IMR-90 (cell line): Measurements from ENCODE around the gene PEX5L. TPM values are rescaled to one million over a fixed set of nuclear protein-coding genes. Genes with fewer than 3 reads are reported as not detected.

ENCODE experiments used
- ATAC-seq: fragments of 200-7000 bp; cut with Tn5 transposase; 2 replicates; pipeline ENCODE4 v1.9.1; 2020; ENCODE audit warnings: low read depth, mild to moderate bottlenecking, moderate library complexity
- BruUV-seq: library from RNA; stranded (reverse); fragments of 400-500 nt; replicated peaks from 2 replicates; lab custom pipeline; 2021; lab: Mats Ljungman, UMichigan
- CTCF ChIA-PET: fragments of 300-600 bp; formaldehyde crosslinking; extraction: SDS; loops from one replicate; lab custom pipeline; 2021; ENCODE audit warnings: antibody characterized with exemption; lab: Yijun Ruan, JAX
- POLR2A ChIA-PET: fragments of 300-600 bp; sonication (Branson Sonifier 250); formaldehyde crosslinking; loops from one replicate; lab custom pipeline; 2022; ENCODE audit warnings: antibody characterized with exemption; ENCODE audit not compliant: unreplicated experiment; lab: Charles Lee
- DNase-seq: peaks from one replicate; pipeline ENCODE4 v3.0.0; 2013
- H2AFZ ChIP-seq: replicated peaks from 2 replicates; pipeline ENCODE3; 2013; ENCODE audit warnings: low read length, mild to moderate bottlenecking; ENCODE audit not compliant: poor library complexity
- H2AK5ac ChIP-seq: 2 replicates; pipeline ENCODE4 v1.6.1; 2013; ENCODE audit warnings: low read depth, low read length, inconsistent platforms
- H2AK9ac ChIP-seq: replicated peaks from 2 replicates; pipeline ENCODE3; 2013; ENCODE audit warnings: mild to moderate bottlenecking, low read depth, low read length, moderate library complexity; ENCODE audit not compliant: poor library complexity
- H2BK120ac ChIP-seq: 2 replicates; pipeline ENCODE4 v1.6.1; 2013; ENCODE audit warnings: low read depth, low read length, inconsistent platforms
- H2BK15ac ChIP-seq: 3 replicates; pipeline ENCODE4 v1.6.1; 2013; ENCODE audit warnings: low read depth, low read length, inconsistent platforms
- H2BK20ac ChIP-seq: 2 replicates; pipeline ENCODE4 v1.6.1; 2013; ENCODE audit warnings: low read depth, mild to moderate bottlenecking, inconsistent platforms, low read length, moderate library complexity
- H2BK5ac ChIP-seq: 2 replicates; pipeline ENCODE4 v1.6.1; 2013; ENCODE audit warnings: mild to moderate bottlenecking, low read depth, low read length, inconsistent platforms; ENCODE audit not compliant: poor library complexity, severe bottlenecking
- H3K14ac ChIP-seq: replicated peaks from 2 replicates; pipeline ENCODE4 v1.6.1; 2013; ENCODE audit warnings: low read depth, low read length, inconsistent platforms
- H3K18ac ChIP-seq: 2 replicates; pipeline ENCODE4 v1.6.1; 2013; ENCODE audit warnings: low read depth, low read length, control low read depth
- H3K23ac ChIP-seq: 2 replicates; pipeline ENCODE4 v1.6.1; 2013; ENCODE audit warnings: low read depth, low read length, inconsistent platforms
- H3K27ac ChIP-seq: 2 replicates; pipeline ENCODE4 v1.5.1; 2013; ENCODE audit warnings: mild to moderate bottlenecking, control low read depth, low read length; ENCODE audit not compliant: insufficient read depth
- H3K27me3 ChIP-seq: 2 replicates; pipeline ENCODE4 v1.6.1; 2013; ENCODE audit warnings: low read length; ENCODE audit not compliant: control insufficient read depth, insufficient read depth
- H3K36me3 ChIP-seq: 2 replicates; pipeline ENCODE4 v1.6.1; 2013; ENCODE audit warnings: low read length, mixed read lengths; ENCODE audit not compliant: control insufficient read depth, insufficient read depth
- H3K4ac ChIP-seq: 2 replicates; pipeline ENCODE4 v1.6.1; 2013; ENCODE audit warnings: low read depth, low read length, inconsistent platforms
- H3K4me1 ChIP-seq: 2 replicates; pipeline ENCODE4 v1.6.1; 2013; ENCODE audit warnings: low read length, mixed read lengths; ENCODE audit not compliant: control insufficient read depth, insufficient read depth
- H3K4me2 ChIP-seq: 2 replicates; pipeline ENCODE4 v1.6.1; 2013; ENCODE audit warnings: low read depth, mild to moderate bottlenecking, control low read depth, low read length, moderate library complexity
- H3K4me3 ChIP-seq: 2 replicates; pipeline ENCODE4 v1.5.1; 2013; ENCODE audit warnings: low read depth, mild to moderate bottlenecking, control low read depth, low read length, moderate library complexity; ENCODE audit not compliant: insufficient read depth
- H3K56ac ChIP-seq: 2 replicates; pipeline ENCODE4 v1.6.1; 2013; ENCODE audit warnings: low read length, inconsistent platforms; ENCODE audit not compliant: insufficient read depth; ENCODE audit errors: extremely low read depth
- H3K79me1 ChIP-seq, 2 experiments: 2 replicates each; pipeline ENCODE4 v1.6.1; 2013; ENCODE audit warnings: low read length in 2 of 2, inconsistent platforms in 1 of 2, low read depth in 1 of 2
- H3K9ac ChIP-seq: 2 replicates; pipeline ENCODE4 v1.6.1; 2013; ENCODE audit warnings: low read depth, low read length, control low read depth
- H3K9me1 ChIP-seq: 2 replicates; pipeline ENCODE4 v1.6.1; 2013; ENCODE audit warnings: low read length, inconsistent platforms; ENCODE audit not compliant: insufficient read depth
- H3K9me3 ChIP-seq: 2 replicates; pipeline ENCODE4 v1.6.1; 2013; ENCODE audit warnings: low read length; ENCODE audit not compliant: control insufficient read depth, insufficient read depth
- H4K20me1 ChIP-seq: 2 replicates; pipeline ENCODE4 v1.6.1; 2013; ENCODE audit warnings: low read length, inconsistent platforms; ENCODE audit not compliant: insufficient read depth
- H4K5ac ChIP-seq: 2 replicates; pipeline ENCODE4 v1.6.1; 2013; ENCODE audit warnings: mild to moderate bottlenecking, low read depth, low read length, control low read depth
- H4K8ac ChIP-seq, 2 experiments: 2 replicates each; pipeline ENCODE4 v1.6.1; 2013; ENCODE audit warnings: low read depth in 2 of 2, low read length in 2 of 2, control low read depth in 1 of 2, inconsistent platforms in 1 of 2
- H4K91ac ChIP-seq: 2 replicates; pipeline ENCODE4 v1.6.1; 2013; ENCODE audit warnings: low read depth, low read length, inconsistent platforms; ENCODE audit not compliant: insufficient read depth
- BHLHE40 ChIP-seq: fragments of 150-350 bp; IDR thresholded peaks from 2 replicates; pipeline ENCODE4 v1.6.1; 2016; ENCODE audit warnings: mild to moderate bottlenecking, low read depth, low read length
- CEBPB ChIP-seq: IDR thresholded peaks from 2 replicates; pipeline ENCODE4 v1.6.1; 2012; ENCODE audit warnings: low read depth, low read length, improper control_type of control experiment
- CTCF ChIP-seq: conservative IDR thresholded peaks from 2 replicates; pipeline ENCODE4 v1.5.1; 2012; ENCODE audit warnings: mild to moderate bottlenecking, low read depth, low read length, improper control_type of control experiment
- FOS ChIP-seq: fragments of 150-350 bp; IDR thresholded peaks from 2 replicates; pipeline ENCODE4 v1.6.1; 2016; ENCODE audit warnings: low read depth, low read length
- MAFK ChIP-seq: IDR thresholded peaks from 2 replicates; pipeline ENCODE4 v1.6.1; 2012; ENCODE audit warnings: low read depth, low read length, improper control_type of control experiment
- MAZ ChIP-seq: IDR thresholded peaks from 2 replicates; pipeline ENCODE4 v1.6.1; 2012; ENCODE audit warnings: low read depth, mild to moderate bottlenecking, low read length, improper control_type of control experiment, moderate library complexity, borderline replicate concordance
- MXI1 ChIP-seq: IDR thresholded peaks from 2 replicates; pipeline ENCODE4 v1.6.1; 2012; ENCODE audit warnings: low read depth, mild to moderate bottlenecking, low read length, moderate library complexity, borderline replicate concordance
- NFE2L2 ChIP-seq: fragments of 150-350 bp; IDR thresholded peaks from 2 replicates; pipeline ENCODE4 v1.6.1; 2016; ENCODE audit warnings: low read depth, mild to moderate bottlenecking, low read length
- POLR2A ChIP-seq: IDR thresholded peaks from 2 replicates; pipeline ENCODE4 v1.6.1; 2012; ENCODE audit warnings: mild to moderate bottlenecking, low read depth, low read length
- RCOR1 ChIP-seq: IDR thresholded peaks from 2 replicates; pipeline ENCODE4 v1.6.1; 2012; ENCODE audit warnings: mild to moderate bottlenecking, low read length, improper control_type of control experiment; ENCODE audit not compliant: insufficient replicate concordance
- RFX5 ChIP-seq: IDR thresholded peaks from 2 replicates; pipeline ENCODE4 v1.8.0; 2012; ENCODE audit warnings: low read depth, mild to moderate bottlenecking, low read length, moderate library complexity
- USF2 ChIP-seq: fragments of 150-350 bp; IDR thresholded peaks from 2 replicates; pipeline ENCODE4 v1.6.1; 2017; ENCODE audit warnings: mild to moderate bottlenecking, antibody characterized with exemption, low read length, low read depth
- WGBS, 2 experiments: methylation state at CpG; one replicate each; pipeline versions ENCODE4 v1.1.5 to v1.1.7; 2013; ENCODE audit warnings: missing lambda C conversion rate in 2 of 2; ENCODE audit not compliant: insufficient read length in 1 of 2; ENCODE audit errors: extremely low coverage in 2 of 2; 5-methylcytosine and 5-hydroxymethylcytosine counted together
- dilution Hi-C: fragments of 300-500 bp; cut with HindIII; formaldehyde crosslinking; loops from one replicate; pipeline ENCODE4 v1.14.3; 2018; ENCODE audit warnings: low sequenced_read_pairs; ENCODE audit not compliant: unreplicated experiment
- in situ Hi-C: fragments of 300-500 bp; cut with MboI; formaldehyde crosslinking; loops from 3 replicates; pipeline ENCODE4 v1.14.3; 2019; ENCODE audit warnings: low sequenced_read_pairs, inconsistent platforms, mixed read lengths
- intact Hi-C: fragments of 100-400 bp; cut with micrococcal nuclease; formaldehyde crosslinking; loops from 2 replicates; pipeline ENCODE4 v1.10.0; 2022
- polyA plus RNA-seq, 3 experiments: library from polyadenylated mRNA; depleted of rRNA; stranded (reverse); fragments of >200 nt; gene quantifications; 2 replicates each; pipeline ENCODE4 v1.2.3, GENCODE V29; 2012; ENCODE audit warnings: low replicate concordance in 1 of 3
- total RNA-seq: library from RNA; depleted of rRNA; stranded (reverse); fragments of >200 nt; gene quantifications from 2 replicates; pipeline ENCODE4 v1.2.3, GENCODE V29; 2012
- TF ChIP-seq, protein P1 (sequence below): fragments of 150-350 bp; IDR thresholded peaks from 2 replicates; pipeline ENCODE4 v1.6.1; 2016; ENCODE audit warnings: low read depth, mild to moderate bottlenecking, low read length, moderate library complexity, borderline replicate concordance

PEX5L gene
- total and polyA plus RNA-seq, 2 of the 4 experiments (the other 2 are of a cell fraction), result not detected

DNA sequence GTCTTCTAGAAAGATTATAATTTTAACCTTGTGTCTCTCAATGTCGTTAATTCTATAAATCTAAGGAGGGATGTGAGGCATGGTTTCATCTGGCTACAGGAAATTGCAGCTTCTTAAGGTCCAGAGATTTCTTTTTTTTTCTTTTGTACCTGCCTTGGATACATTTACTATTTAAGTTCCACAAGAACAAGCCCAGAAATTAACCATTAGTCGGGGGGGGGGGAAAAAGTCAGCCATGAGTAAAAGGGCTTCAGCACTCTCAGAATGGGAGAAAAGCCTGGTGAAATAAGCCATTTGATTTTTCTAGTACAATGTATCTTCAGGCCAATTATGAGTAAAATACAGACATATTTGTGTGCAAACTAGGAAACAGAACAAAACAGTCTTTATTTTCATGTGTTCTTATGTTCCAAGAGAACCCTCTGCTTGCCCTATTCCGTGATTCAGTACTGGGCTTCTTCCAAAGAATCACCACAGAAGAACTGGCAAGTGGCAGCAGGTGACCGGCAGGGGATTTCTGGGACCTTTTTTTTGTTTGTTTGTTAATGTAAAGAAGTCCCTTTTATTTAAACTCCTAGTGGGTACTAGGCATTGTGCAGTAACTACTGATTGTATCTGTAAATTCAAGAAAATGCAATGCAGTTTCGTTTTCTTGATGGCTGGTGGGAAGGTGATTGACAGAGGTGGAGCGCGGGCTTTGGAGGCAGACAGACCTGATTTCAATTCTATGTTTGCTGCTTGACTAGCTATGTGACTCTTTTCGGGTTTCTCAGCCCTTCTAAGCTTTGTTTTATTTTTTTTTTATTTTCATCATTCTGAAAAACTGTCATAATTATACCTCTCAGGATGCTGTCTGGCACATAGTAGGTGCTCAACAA lies 82.5 kb downstream of the PEX5L start (continued):
- no peak for TF ChIP-seq USF2

DNA sequence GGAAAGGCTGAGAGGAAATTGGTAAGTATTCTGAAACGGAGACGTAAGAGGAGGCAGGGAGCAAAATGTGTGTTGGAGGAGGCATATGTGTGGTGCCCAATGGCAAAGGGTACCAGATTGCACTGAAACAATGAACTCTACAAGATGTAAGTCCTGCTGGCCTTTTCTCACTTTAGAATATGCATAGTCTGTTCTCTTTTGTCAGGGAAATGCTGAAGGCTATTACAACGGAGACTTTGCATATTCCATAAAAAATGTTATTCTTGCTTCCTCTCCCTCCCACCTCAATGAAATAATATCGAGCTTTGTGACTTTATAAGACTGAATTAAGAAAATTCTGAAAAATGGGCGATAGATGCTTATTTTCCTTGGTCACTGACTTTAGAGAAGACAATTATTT lies 85.9 kb downstream of the PEX5L start:
- in situ Hi-C loops (no loop called here), intact Hi-C loops (no loop called here), dilution Hi-C loops (no loop called here)
- Histone ChIP-seq H3K9me1 (no peaks in the 10 kb centered on the region), H2BK120ac (no peak overlapping the region), H4K91ac (no peak overlapping the region), H2BK5ac (no peak overlapping the region), H4K5ac (no peak overlapping the region), H3K4me1 (no peaks in the 10 kb centered on the region), H3K14ac (no peak overlapping the region), H3K4me3 (no peak overlapping the region), H3K4me2 (no peak overlapping the region), H2BK20ac (no peak overlapping the region), H3K56ac (no peak overlapping the region), H2AFZ (no peak overlapping the region), H3K9ac (no peak overlapping the region), H3K27me3 (no peaks in the 10 kb centered on the region), H2BK15ac (no peak overlapping the region), H2AK9ac (no peak overlapping the region), H3K27ac (no peak overlapping the region), H4K20me1 (no peaks in the 10 kb centered on the region), H3K36me3 (no peaks in the 10 kb centered on the region), H3K18ac (no peak overlapping the region), H3K4ac (no peak overlapping the region), H4K8ac (no peak overlapping the region), H3K23ac (no peak overlapping the region), H3K9me3 (no peaks in the 10 kb centered on the region), H3K79me1 (no peaks in the 10 kb centered on the region), H2AK5ac (no peak overlapping the region)
- DNase-seq, result no peak
- ChIA-PET POLR2A (no interaction called here), CTCF (no interaction called here)
- no peak for ATAC-seq
- no TSS peak for BruUV-seq
- WGBS, 2 experiments, result no CpG with 5 or more reads among the region's 5 CpGs
- TF ChIP-seq POLR2A (no peak), NFE2L2 (no peak), RFX5 (no peak), FOS (no peak), CEBPB (no peak), MAZ (no peak), BHLHE40 (no peak), MAFK (no peak), CTCF (no peak), RCOR1 (no peak), MXI1 (no peak)
- TF ChIP-seq, protein P1, sequence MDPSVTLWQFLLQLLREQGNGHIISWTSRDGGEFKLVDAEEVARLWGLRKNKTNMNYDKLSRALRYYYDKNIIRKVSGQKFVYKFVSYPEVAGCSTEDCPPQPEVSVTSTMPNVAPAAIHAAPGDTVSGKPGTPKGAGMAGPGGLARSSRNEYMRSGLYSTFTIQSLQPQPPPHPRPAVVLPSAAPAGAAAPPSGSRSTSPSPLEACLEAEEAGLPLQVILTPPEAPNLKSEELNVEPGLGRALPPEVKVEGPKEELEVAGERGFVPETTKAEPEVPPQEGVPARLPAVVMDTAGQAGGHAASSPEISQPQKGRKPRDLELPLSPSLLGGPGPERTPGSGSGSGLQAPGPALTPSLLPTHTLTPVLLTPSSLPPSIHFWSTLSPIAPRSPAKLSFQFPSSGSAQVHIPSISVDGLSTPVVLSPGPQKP, result no peak
